ENCODE measurements around the gene TRHDE.

TRHDE gene

GRCh38 chr12:72716221-72716620, 444.1 kb downstream of the TRHDE start:
- H3K4me3 ChIP-seq (ENCODE audit: low read depth, low read length) = no peak overlapping the region
- no peaks in the 10 kb centered on the region for H3K36me3 ChIP-seq (ENCODE audit: control insufficient read depth, insufficient read depth, low read length)
- H3K4me1 ChIP-seq (ENCODE audit: control insufficient read depth, insufficient read depth, low read length) = no peaks in the 10 kb centered on the region
- H3K9me3 ChIP-seq (ENCODE audit: control insufficient read depth, insufficient read depth, low read length) = peaks cover 9% of the 10 kb centered on the region
- H3K27me3 ChIP-seq (ENCODE audit: control insufficient read depth, insufficient read depth, low read length) = no peaks in the 10 kb centered on the region
- H3K9ac ChIP-seq (ENCODE audit: low read depth, low read length) = no peak overlapping the region

GRCh38 chr12:72717036-72717435, 444.9 kb downstream of the TRHDE start:
- Histone ChIP-seq H3K36me3 (ENCODE audit: control insufficient read depth, insufficient read depth, low read length) (no peaks in the 10 kb centered on the region), H3K4me3 (ENCODE audit: low read depth, low read length) (no peak overlapping the region), H3K9ac (ENCODE audit: low read depth, low read length) (no peak overlapping the region), H3K9me3 (ENCODE audit: control insufficient read depth, insufficient read depth, low read length) (peaks cover 14% of the 10 kb centered on the region), H3K4me1 (ENCODE audit: control insufficient read depth, insufficient read depth, low read length) (no peaks in the 10 kb centered on the region), H3K27me3 (ENCODE audit: control insufficient read depth, insufficient read depth, low read length) (no peaks in the 10 kb centered on the region)

Data from iPS-15b (cell line).